Endodermal cell (in vitro differentiated cells): ENCODE results near the gene NOX3. TPM values are rescaled to one million over a fixed set of nuclear protein-coding genes. Genes with fewer than 3 reads are reported as not detected.
A peak's percentile ranks its signal among the peaks of the same experiment; 100 is the strongest.

Source experiments
- DNase-seq: peaks from one replicate; pipeline ENCODE4 v3.0.0-alpha.2; 2017
- H3K27ac ChIP-seq: 2 replicates; pipeline ENCODE4 v1.5.1; 2013; ENCODE audit warnings: mild to moderate bottlenecking, low read depth, low read length, moderate library complexity
- H3K27me3 ChIP-seq: 2 replicates; pipeline ENCODE4 v1.6.1; 2013; ENCODE audit warnings: mild to moderate bottlenecking, low read length, moderate library complexity; ENCODE audit not compliant: insufficient read depth, control insufficient read depth, poor library complexity, severe bottlenecking
- H3K36me3 ChIP-seq: 2 replicates; pipeline ENCODE4 v1.7.0; 2013; ENCODE audit warnings: mild to moderate bottlenecking, low read length, moderate library complexity; ENCODE audit not compliant: control insufficient read depth, insufficient read depth
- H3K4me1 ChIP-seq: one replicate; pipeline ENCODE4 v1.7.0; 2013; ENCODE audit warnings: low read length; ENCODE audit not compliant: control insufficient read depth, insufficient read depth
- H3K4me3 ChIP-seq: 2 replicates; pipeline ENCODE4 v1.5.1; 2013; ENCODE audit warnings: mild to moderate bottlenecking, low read length, moderate library complexity
- H3K9ac ChIP-seq: 2 replicates; pipeline ENCODE4 v1.6.1; 2013; ENCODE audit warnings: mild to moderate bottlenecking, low read length, moderate library complexity; ENCODE audit not compliant: poor library complexity, severe bottlenecking; ENCODE audit errors: extremely low read depth
- H3K9me3 ChIP-seq: 2 replicates; pipeline ENCODE4 v1.6.1; 2013; ENCODE audit warnings: mild to moderate bottlenecking, low read length, moderate library complexity; ENCODE audit not compliant: control insufficient read depth
- H3K27ac Mint-ChIP-seq: 2 replicates; pipeline ENCODE4 v1.8.0; 2020; ENCODE audit warnings: mixed read lengths
- H3K27me3 Mint-ChIP-seq: 2 replicates; pipeline ENCODE4 v1.8.0; 2021; ENCODE audit warnings: mild to moderate bottlenecking, mixed read lengths; ENCODE audit not compliant: insufficient read depth
- H3K36me3 Mint-ChIP-seq: 2 replicates; pipeline ENCODE4 v1.8.0; 2020; ENCODE audit warnings: low read depth, mixed read lengths
- H3K4me1 Mint-ChIP-seq: 2 replicates; pipeline ENCODE4 v1.8.0; 2020; ENCODE audit warnings: mixed read lengths
- H3K4me3 Mint-ChIP-seq: 2 replicates; pipeline ENCODE4 v1.8.0; 2020; ENCODE audit warnings: mild to moderate bottlenecking, moderate library complexity, mixed read lengths
- H3K9me3 Mint-ChIP-seq: 2 replicates; pipeline ENCODE4 v1.8.0; 2020; ENCODE audit warnings: mild to moderate bottlenecking, mixed read lengths
- CTCF ChIP-seq: fragments of 200-600 bp; sonication (generic); conservative IDR thresholded peaks from 2 replicates; pipeline ENCODE4 v1.5.0; 2021; ENCODE audit warnings: antibody characterized with exemption, mild to moderate bottlenecking
- WGBS, 2 experiments: methylation state at CpG; one replicate each; pipeline versions ENCODE4 v1.1.5 to v1.1.7; 2013; ENCODE audit warnings: missing lambda C conversion rate in 2 of 2, mixed read lengths in 1 of 2; ENCODE audit not compliant: insufficient coverage in 1 of 2, insufficient read length in 1 of 2; 5-methylcytosine and 5-hydroxymethylcytosine counted together
- total RNA-seq, 2 donors: library from RNA; stranded (reverse); fragmentation: NEBNext Ultra II Directional in 1 of 2; extraction: Animal tissue kit (Norgen Biotek cat#: 25700) in 1 of 2; gene quantifications; 2 replicates in 1 of 2; 3 replicates in 1 of 2; pipeline ENCODE4 v1.2.1, GENCODE V29; 2021

NOX3 gene
- total RNA-seq, 2 donors from 2014 or later = not detected

GRCh38 chr6:155448668-155449449 lies 6.8 kb downstream of the NOX3 start:
- Mint-ChIP-seq H3K4me1 (peaks cover 18% of the 10 kb centered on the region), H3K9me3 (no peaks in the 10 kb centered on the region), H3K27me3 (no peaks in the 10 kb centered on the region), H3K27ac (no peak overlapping the region), H3K4me3 (no peak overlapping the region), H3K36me3 (no peaks in the 10 kb centered on the region)
- DNase-seq = peak; percentile 60
- Histone ChIP-seq H3K36me3 (no peaks in the 10 kb centered on the region), H3K4me1 (peaks cover 6% of the 10 kb centered on the region), H3K27me3 (no peaks in the 10 kb centered on the region), H3K27ac (no peak overlapping the region), H3K9ac (no peak overlapping the region), H3K9me3 (no peaks in the 10 kb centered on the region), H3K4me3 (no peak overlapping the region)
- TF ChIP-seq CTCF = no peak
- WGBS, 2 experiments = 56 to 61% methylated on average over 5 of the region's 5 CpGs

GRCh38 chr6:155447949-155448348 lies 7.7 kb downstream of the NOX3 start:
- no peak overlapping the region for H3K27ac Mint-ChIP-seq

More at GRCh38 chr6:155447949-155448348, 7.7 kb downstream of the NOX3 start:
- no peak overlapping the region for H3K4me3 ChIP-seq
- no peaks in the 10 kb centered on the region for H3K36me3 ChIP-seq
- peaks cover 18% of the 10 kb centered on the region for H3K4me1 Mint-ChIP-seq
- H3K9ac ChIP-seq = no peak overlapping the region
- H3K27me3 Mint-ChIP-seq = no peaks in the 10 kb centered on the region
- H3K4me3 Mint-ChIP-seq = no peak overlapping the region
- TF ChIP-seq CTCF = no peak
- H3K4me1 ChIP-seq = peaks cover 6% of the 10 kb centered on the region
- H3K27me3 ChIP-seq = no peaks in the 10 kb centered on the region
- H3K9me3 Mint-ChIP-seq = no peaks in the 10 kb centered on the region
- H3K27ac ChIP-seq = no peak overlapping the region
- no peaks in the 10 kb centered on the region for H3K36me3 Mint-ChIP-seq
- H3K9me3 ChIP-seq = no peaks in the 10 kb centered on the region
- DNase-seq = no peak
